ENCODE data around the gene ESPL1. TPM values are rescaled to one million over a fixed set of nuclear protein-coding genes. Genes with fewer than 3 reads are reported as not detected.

ESPL1 gene
- total and polyA plus RNA-seq, 2 of the 13 experiments (the other 11 are each of a cell fraction or from before 2014, with no cell fraction given), result 5.8 to 11.5 TPM

DNA sequence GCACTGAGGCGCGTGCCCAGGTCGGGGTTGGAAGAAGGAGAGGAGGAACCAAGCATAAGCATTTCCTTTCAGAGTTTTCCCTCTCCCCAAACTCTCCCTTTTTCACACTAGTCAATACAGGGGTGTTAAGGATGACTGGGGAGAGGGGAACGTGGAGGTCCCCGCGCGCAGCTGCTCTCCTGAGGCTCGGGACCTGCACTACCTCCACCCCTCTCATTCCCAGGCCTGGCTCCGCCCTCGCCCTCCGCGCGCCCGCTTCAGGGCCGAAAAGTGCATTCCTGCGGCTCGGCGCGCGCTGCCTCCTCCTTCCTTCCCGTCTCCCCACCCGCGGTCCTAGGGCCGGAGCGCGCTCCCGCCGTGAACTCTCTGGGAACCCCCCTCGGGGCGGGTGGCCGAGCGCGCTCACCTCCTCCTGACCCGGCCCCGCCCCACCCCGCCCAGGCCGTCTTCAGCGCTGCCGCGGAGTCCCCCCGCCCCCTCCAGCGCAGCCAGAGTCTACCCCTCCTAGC, 47.4 kb upstream of the ESPL1 start (continued):
- TF ChIP-seq GATA4 (IDR thresholded peaks at IDR 0.05; ENCODE audit: borderline replicate concordance, low read depth) (no peak), PHF20 (CRISPR knock-in tag; IDR thresholded peaks at IDR 0.05) (peak; percentile 43; the same call in 1 of the 2 replicates), AKAP8 (CRISPR knock-in tag; IDR thresholded peaks at IDR 0.05) (no peak), ZNF329 (CRISPR knock-in tag; IDR thresholded peaks at IDR 0.05; ENCODE audit: low read depth) (no peak), POLR2AphosphoS5 (IDR thresholded peaks at IDR 0.05; ENCODE audit: low read depth, low read length) (no peak), HDAC6 (IDR thresholded peaks at IDR 0.05; ENCODE audit: low read depth, low read length) (no peak), PTBP1 (IDR thresholded peaks at IDR 0.05; ENCODE audit: low read depth, low read length, poor library complexity, severe bottlenecking) (no peak), JUND (CRISPR knock-in tag; IDR thresholded peaks at IDR 0.05) (no peak), SRSF1 (optimal IDR thresholded peaks at IDR 0.05; ENCODE audit: low read depth, low read length) (no peak), TP53 (CRISPR knock-in tag; conservative IDR thresholded peaks at IDR 0.05) (no peak), ZBTB7A (CRISPR knock-in tag; IDR thresholded peaks at IDR 0.05) (no peak), MYNN (CRISPR knock-in tag; IDR thresholded peaks at IDR 0.05; ENCODE audit: low read depth) (no peak), ZNF331 (CRISPR knock-in tag; IDR thresholded peaks at IDR 0.05) (no peak), POLR2AphosphoS2 (IDR thresholded peaks at IDR 0.05; ENCODE audit: low read depth, low read length) (no peak), SMYD3 (CRISPR knock-in tag; IDR thresholded peaks at IDR 0.05) (no peak), GTF2F1 (IDR thresholded peaks at IDR 0.05; ENCODE audit: low read length) (no peak)
- TF ChIP-seq, protein P1, sequence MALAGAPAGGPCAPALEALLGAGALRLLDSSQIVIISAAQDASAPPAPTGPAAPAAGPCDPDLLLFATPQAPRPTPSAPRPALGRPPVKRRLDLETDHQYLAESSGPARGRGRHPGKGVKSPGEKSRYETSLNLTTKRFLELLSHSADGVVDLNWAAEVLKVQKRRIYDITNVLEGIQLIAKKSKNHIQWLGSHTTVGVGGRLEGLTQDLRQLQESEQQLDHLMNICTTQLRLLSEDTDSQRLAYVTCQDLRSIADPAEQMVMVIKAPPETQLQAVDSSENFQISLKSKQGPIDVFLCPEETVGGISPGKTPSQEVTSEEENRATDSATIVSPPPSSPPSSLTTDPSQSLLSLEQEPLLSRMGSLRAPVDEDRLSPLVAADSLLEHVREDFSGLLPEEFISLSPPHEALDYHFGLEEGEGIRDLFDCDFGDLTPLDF (CRISPR knock-in tag; IDR thresholded peaks at IDR 0.05), result no peak
- TF ChIP-seq, protein P2, sequence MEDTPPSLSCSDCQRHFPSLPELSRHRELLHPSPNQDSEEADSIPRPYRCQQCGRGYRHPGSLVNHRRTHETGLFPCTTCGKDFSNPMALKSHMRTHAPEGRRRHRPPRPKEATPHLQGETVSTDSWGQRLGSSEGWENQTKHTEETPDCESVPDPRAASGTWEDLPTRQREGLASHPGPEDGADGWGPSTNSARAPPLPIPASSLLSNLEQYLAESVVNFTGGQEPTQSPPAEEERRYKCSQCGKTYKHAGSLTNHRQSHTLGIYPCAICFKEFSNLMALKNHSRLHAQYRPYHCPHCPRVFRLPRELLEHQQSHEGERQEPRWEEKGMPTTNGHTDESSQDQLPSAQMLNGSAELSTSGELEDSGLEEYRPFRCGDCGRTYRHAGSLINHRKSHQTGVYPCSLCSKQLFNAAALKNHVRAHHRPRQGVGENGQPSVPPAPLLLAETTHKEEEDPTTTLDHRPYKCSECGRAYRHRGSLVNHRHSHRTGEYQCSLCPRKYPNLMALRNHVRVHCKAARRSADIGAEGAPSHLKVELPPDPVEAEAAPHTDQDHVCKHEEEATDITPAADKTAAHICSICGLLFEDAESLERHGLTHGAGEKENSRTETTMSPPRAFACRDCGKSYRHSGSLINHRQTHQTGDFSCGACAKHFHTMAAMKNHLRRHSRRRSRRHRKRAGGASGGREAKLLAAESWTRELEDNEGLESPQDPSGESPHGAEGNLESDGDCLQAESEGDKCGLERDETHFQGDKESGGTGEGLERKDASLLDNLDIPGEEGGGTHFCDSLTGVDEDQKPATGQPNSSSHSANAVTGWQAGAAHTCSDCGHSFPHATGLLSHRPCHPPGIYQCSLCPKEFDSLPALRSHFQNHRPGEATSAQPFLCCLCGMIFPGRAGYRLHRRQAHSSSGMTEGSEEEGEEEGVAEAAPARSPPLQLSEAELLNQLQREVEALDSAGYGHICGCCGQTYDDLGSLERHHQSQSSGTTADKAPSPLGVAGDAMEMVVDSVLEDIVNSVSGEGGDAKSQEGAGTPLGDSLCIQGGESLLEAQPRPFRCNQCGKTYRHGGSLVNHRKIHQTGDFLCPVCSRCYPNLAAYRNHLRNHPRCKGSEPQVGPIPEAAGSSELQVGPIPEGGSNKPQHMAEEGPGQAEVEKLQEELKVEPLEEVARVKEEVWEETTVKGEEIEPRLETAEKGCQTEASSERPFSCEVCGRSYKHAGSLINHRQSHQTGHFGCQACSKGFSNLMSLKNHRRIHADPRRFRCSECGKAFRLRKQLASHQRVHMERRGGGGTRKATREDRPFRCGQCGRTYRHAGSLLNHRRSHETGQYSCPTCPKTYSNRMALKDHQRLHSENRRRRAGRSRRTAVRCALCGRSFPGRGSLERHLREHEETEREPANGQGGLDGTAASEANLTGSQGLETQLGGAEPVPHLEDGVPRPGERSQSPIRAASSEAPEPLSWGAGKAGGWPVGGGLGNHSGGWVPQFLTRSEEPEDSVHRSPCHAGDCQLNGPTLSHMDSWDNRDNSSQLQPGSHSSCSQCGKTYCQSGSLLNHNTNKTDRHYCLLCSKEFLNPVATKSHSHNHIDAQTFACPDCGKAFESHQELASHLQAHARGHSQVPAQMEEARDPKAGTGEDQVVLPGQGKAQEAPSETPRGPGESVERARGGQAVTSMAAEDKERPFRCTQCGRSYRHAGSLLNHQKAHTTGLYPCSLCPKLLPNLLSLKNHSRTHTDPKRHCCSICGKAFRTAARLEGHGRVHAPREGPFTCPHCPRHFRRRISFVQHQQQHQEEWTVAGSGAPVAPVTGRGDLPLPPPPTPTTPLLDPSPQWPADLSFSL (CRISPR knock-in tag; IDR thresholded peaks at IDR 0.05), result no peak
- TF ChIP-seq, protein P3, sequence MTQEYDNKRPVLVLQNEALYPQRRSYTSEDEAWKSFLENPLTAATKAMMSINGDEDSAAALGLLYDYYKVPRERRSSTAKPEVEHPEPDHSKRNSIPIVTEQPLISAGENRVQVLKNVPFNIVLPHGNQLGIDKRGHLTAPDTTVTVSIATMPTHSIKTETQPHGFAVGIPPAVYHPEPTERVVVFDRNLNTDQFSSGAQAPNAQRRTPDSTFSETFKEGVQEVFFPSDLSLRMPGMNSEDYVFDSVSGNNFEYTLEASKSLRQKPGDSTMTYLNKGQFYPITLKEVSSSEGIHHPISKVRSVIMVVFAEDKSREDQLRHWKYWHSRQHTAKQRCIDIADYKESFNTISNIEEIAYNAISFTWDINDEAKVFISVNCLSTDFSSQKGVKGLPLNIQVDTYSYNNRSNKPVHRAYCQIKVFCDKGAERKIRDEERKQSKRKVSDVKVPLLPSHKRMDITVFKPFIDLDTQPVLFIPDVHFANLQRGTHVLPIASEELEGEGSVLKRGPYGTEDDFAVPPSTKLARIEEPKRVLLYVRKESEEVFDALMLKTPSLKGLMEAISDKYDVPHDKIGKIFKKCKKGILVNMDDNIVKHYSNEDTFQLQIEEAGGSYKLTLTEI (CRISPR knock-in tag; conservative IDR thresholded peaks at IDR 0.05), result no peak
- TF ChIP-seq, protein P4, sequence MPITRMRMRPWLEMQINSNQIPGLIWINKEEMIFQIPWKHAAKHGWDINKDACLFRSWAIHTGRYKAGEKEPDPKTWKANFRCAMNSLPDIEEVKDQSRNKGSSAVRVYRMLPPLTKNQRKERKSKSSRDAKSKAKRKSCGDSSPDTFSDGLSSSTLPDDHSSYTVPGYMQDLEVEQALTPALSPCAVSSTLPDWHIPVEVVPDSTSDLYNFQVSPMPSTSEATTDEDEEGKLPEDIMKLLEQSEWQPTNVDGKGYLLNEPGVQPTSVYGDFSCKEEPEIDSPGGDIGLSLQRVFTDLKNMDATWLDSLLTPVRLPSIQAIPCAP (CRISPR knock-in tag; IDR thresholded peaks at IDR 0.05; ENCODE audit: low read depth), result no peak

Measured in HepG2 (cell line).